ENCODE data around the gene IGFL4. TPM values are rescaled to one million over a fixed set of nuclear protein-coding genes. Genes with fewer than 3 reads are reported as not detected.

The IGFL4 gene
- total RNA-seq, 2 experiments from 2014 or later = not detected

Small RNA genes lying within 50 kb of the gene (microRNA-seq; reads per million reads assigned to microRNA genes)
- 143 reads per million, percentile 60 among the genes with 10 or more reads in this experiment for gene MIR769

Other genes starting within 250 kb of the IGFL4 start
- 10 to 100 TPM; 47.0 to 50.6 TPM for gene DMWD, start 248.2 kb downstream of the IGFL4 start, total RNA-seq
- gene RSPH6A, start 225.7 kb downstream of the IGFL4 start, total RNA-seq = under 1 TPM; 0.30 to 0.40 TPM
- gene SYMPK, start 177.9 kb downstream of the IGFL4 start, total RNA-seq = 100 to 1,000 TPM; 100 to 113 TPM
- gene FOXA3, start 176.7 kb downstream of the IGFL4 start, total RNA-seq = not detected
- gene IRF2BP1, start 154.9 kb downstream of the IGFL4 start, total RNA-seq = 10 to 100 TPM; 20.9 to 23.9 TPM
- 10 to 100 TPM; 12.0 to 12.5 TPM for gene MYPOP, start 138.4 kb downstream of the IGFL4 start, total RNA-seq
- not detected for gene NANOS2, start 126.2 kb downstream of the IGFL4 start, total RNA-seq
- not detected for gene NOVA2, start 67.1 kb downstream of the IGFL4 start, total RNA-seq
- 10 to 100 TPM; 31.5 to 34.2 TPM for gene CCDC61, start 45.5 kb downstream of the IGFL4 start, total RNA-seq
- gene PGLYRP1, start 17.9 kb downstream of the IGFL4 start, total RNA-seq = not detected
- not detected for gene IGFL3, start 83.7 kb upstream of the IGFL4 start, total RNA-seq
- gene IGFL2, start 107.2 kb upstream of the IGFL4 start, total RNA-seq = not detected
- gene IGFL1, start 188.7 kb upstream of the IGFL4 start, total RNA-seq = not detected

All from activated naive CD8-positive, alpha-beta T cell treated with anti-CD3 and anti-CD28 coated beads, Interleukin-2, amount 10 ng/mL, durations not matched to agents 7 days and 5 days (primary cell).